Stimulated activated CD4-positive, alpha-beta T cell treated with anti-CD3 and anti-CD28 coated beads, Interleukin-1b, Interleukin-23, amount 100 ng/mL, for 1 hour (primary cell): ENCODE data around the gene PTPRG.

Experiments
- DNase-seq, 2 donors: peaks; one replicate each; pipeline ENCODE4 v3.0.0-alpha.2; 2020; ENCODE audit warnings: low read depth in 2 of 2

The PTPRG gene

GRCh38 chr3:62110443-62111225, 549.3 kb downstream of the PTPRG start:
- no peak for DNase-seq

GRCh38 chr3:62113092-62113491, 551.7 kb downstream of the PTPRG start:
- no peak for DNase-seq

GRCh38 chr3:62114763-62115162, 553.4 kb downstream of the PTPRG start:
- no peak for DNase-seq

- DNase-seq: no peak
Observed at GRCh38 chr3:62117903-62118548, 556.7 kb downstream of the PTPRG start.

GRCh38 chr3:62119139-62119538, 557.8 kb downstream of the PTPRG start:
- DNase-seq: no peak

- no peak for DNase-seq
Observed at GRCh38 chr3:62122819-62123218, 561.4 kb downstream of the PTPRG start.

GRCh38 chr3:62125380-62125779, 564.0 kb downstream of the PTPRG start:
- no peak for DNase-seq

- DNase-seq: no peak
Observed at GRCh38 chr3:62127116-62127515, 565.7 kb downstream of the PTPRG start.

- no peak for DNase-seq
Observed at GRCh38 chr3:62128051-62128450, 566.7 kb downstream of the PTPRG start.

GRCh38 chr3:62128681-62129080, 567.3 kb downstream of the PTPRG start:
- DNase-seq: no peak

- DNase-seq: no peak
Observed at GRCh38 chr3:62131050-62131449, 569.7 kb downstream of the PTPRG start.

GRCh38 chr3:62131620-62132019, 570.2 kb downstream of the PTPRG start:
- no peak for DNase-seq

GRCh38 chr3:62132027-62132602, 570.7 kb downstream of the PTPRG start:
- no peak for DNase-seq

GRCh38 chr3:62133015-62133414, 571.6 kb downstream of the PTPRG start:
- no peak for DNase-seq

GRCh38 chr3:62134061-62134496, 572.7 kb downstream of the PTPRG start:
- DNase-seq: no peak

- DNase-seq: no peak
Observed at GRCh38 chr3:62135741-62136140, 574.4 kb downstream of the PTPRG start.

GRCh38 chr3:62139957-62140356, 578.6 kb downstream of the PTPRG start:
- no peak for DNase-seq

GRCh38 chr3:62142331-62143085, 581.1 kb downstream of the PTPRG start:
- DNase-seq: no peak

- no peak for DNase-seq
Observed at GRCh38 chr3:62143843-62144450, 582.6 kb downstream of the PTPRG start.

- no peak for DNase-seq
Observed at GRCh38 chr3:62144482-62144881, 583.1 kb downstream of the PTPRG start.

- DNase-seq: no peak
Observed at GRCh38 chr3:62145086-62145757, 583.9 kb downstream of the PTPRG start.
